AG04450 (cell line): ENCODE data around the gene TBCD. TPM values are rescaled to one million over a fixed set of nuclear protein-coding genes. Genes with fewer than 3 reads are reported as not detected.

Source experiments
- CTCF ChIA-PET: fragments of 300-600, 350-600 bp; formaldehyde crosslinking; extraction: SDS; loops from one replicate; lab custom pipeline; 2022; ENCODE audit warnings: antibody characterized with exemption, inconsistent platforms; lab: Charles Lee
- POLR2A ChIA-PET: fragments of 350-600 bp; formaldehyde crosslinking; extraction: SDS; loops from one replicate; lab custom pipeline; 2021; ENCODE audit warnings: antibody characterized with exemption, inconsistent platforms; lab: Yijun Ruan, JAX
- DNase-seq: peaks from one replicate; pipeline ENCODE4 v3.0.0-alpha.2; 2011; ENCODE audit warnings: low read depth, low spot score
- H3K27ac ChIP-seq: one replicate; pipeline ENCODE4 v1.5.1; 2012; ENCODE audit warnings: low read depth, low read length, control low read depth
- H3K27me3 ChIP-seq: one replicate; pipeline ENCODE4 v1.6.0; 2012; ENCODE audit warnings: low read length; ENCODE audit not compliant: control insufficient read depth, insufficient read depth
- H3K4me3 ChIP-seq: 2 replicates; pipeline ENCODE4 v1.5.1; 2011; ENCODE audit warnings: mild to moderate bottlenecking, low read depth, low read length, control low read depth
- H3K9me3 ChIP-seq: 2 replicates; pipeline ENCODE4 v1.5.1; 2012; ENCODE audit warnings: low read length; ENCODE audit not compliant: control insufficient read depth, insufficient read depth
- polyA plus RNA-seq: library from polyadenylated mRNA; depleted of rRNA; stranded (reverse); fragments of >200 nt; gene quantifications from 2 replicates; pipeline ENCODE4 v1.2.3, GENCODE V29; 2011
- TF ChIP-seq, protein P1 (sequence below): IDR thresholded peaks from 2 replicates; pipeline ENCODE4 v1.5.1; 2011; ENCODE audit warnings: low read depth, low read length, control low read depth, inconsistent platforms

TBCD gene
- polyA plus RNA-seq, 1 experiment = 28.5 TPM

GRCh38 chr17:82924812-82925211, 172.9 kb downstream of the TBCD start:
- Histone ChIP-seq H3K9me3 (peaks cover 19% of the 10 kb centered on the region; the same call in 1 of the 2 replicates), H3K27me3 (no peaks in the 10 kb centered on the region), H3K27ac (no peak overlapping the region), H3K4me3 (no peak overlapping the region)
- ChIA-PET CTCF (no interaction called here), POLR2A (no interaction called here)
- TF ChIP-seq, protein P1, sequence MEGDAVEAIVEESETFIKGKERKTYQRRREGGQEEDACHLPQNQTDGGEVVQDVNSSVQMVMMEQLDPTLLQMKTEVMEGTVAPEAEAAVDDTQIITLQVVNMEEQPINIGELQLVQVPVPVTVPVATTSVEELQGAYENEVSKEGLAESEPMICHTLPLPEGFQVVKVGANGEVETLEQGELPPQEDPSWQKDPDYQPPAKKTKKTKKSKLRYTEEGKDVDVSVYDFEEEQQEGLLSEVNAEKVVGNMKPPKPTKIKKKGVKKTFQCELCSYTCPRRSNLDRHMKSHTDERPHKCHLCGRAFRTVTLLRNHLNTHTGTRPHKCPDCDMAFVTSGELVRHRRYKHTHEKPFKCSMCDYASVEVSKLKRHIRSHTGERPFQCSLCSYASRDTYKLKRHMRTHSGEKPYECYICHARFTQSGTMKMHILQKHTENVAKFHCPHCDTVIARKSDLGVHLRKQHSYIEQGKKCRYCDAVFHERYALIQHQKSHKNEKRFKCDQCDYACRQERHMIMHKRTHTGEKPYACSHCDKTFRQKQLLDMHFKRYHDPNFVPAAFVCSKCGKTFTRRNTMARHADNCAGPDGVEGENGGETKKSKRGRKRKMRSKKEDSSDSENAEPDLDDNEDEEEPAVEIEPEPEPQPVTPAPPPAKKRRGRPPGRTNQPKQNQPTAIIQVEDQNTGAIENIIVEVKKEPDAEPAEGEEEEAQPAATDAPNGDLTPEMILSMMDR = no peak
- DNase-seq = no peak

GRCh38 chr17:82925336-82925735, 173.5 kb downstream of the TBCD start:
- ChIA-PET CTCF (no interaction called here), POLR2A (no interaction called here)
- no peak overlapping the region for H3K27ac ChIP-seq
- no peaks in the 10 kb centered on the region for H3K27me3 ChIP-seq
- H3K9me3 ChIP-seq = peaks cover 23% of the 10 kb centered on the region; the same call in 1 of the 2 replicates
- H3K4me3 ChIP-seq = no peak overlapping the region
- TF ChIP-seq, protein P1 = no peak
- no peak for DNase-seq

- peaks cover 31% of the 10 kb centered on the region; the same call in 1 of the 2 replicates for H3K9me3 ChIP-seq
- TF ChIP-seq, protein P1 = no peak
- H3K27ac ChIP-seq = no peak overlapping the region
- CTCF ChIA-PET = no interaction called here
- no peak for DNase-seq
- POLR2A ChIA-PET = no interaction called here
- H3K27me3 ChIP-seq = no peaks in the 10 kb centered on the region
- H3K4me3 ChIP-seq = no peak overlapping the region
Observed at GRCh38 chr17:82926081-82926480, 174.2 kb downstream of the TBCD start.

DNA sequence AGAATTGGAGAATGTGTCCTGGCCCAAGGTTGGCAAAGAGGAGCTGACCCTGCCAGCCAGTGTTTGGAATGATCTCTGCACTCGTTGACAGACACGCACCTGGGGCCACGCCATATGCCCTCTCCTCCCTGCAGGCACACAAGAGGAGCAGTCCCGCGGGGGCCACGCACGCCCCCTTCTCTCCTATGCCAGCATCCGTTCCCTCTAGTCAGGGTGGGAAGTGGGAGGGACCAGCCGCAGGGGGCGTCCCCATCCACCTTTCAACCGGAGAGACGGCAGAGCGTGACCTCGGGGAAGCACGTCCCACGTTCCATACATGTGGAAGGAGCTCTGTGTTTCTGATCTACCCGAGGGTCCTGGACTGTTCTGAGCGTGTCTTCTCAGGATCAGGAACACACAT, 174.9 kb downstream of the TBCD start:
- Histone ChIP-seq H3K9me3 (peaks cover 35% of the 10 kb centered on the region; the same call in 1 of the 2 replicates), H3K27me3 (no peaks in the 10 kb centered on the region), H3K4me3 (no peak overlapping the region), H3K27ac (no peak overlapping the region)
- CTCF ChIA-PET = interaction anchor here (0.7 kb wide), 1 partner anchor 145 kb away, joined by 3 read pairs; no protein-coding TSS in a partner anchor
- no peak for DNase-seq
- TF ChIP-seq, protein P1 = no peak
- POLR2A ChIA-PET = no interaction called here

DNA sequence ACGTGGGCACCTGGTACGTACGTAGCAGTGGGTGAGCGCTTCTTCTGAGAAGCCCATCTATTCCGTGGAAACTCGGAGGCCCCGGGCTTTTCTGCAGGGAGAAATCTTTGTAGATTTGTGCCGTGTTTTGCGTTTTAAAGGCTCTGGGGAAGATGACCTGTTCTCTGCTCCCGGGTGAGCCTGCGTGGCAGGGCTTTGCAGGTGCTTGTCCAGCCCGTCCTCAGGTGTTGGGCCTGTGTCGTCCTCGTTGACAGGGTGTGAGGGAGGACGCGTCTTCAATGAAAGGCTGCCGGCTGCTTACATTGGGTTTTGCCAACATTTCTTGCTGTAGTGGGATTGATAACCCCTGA, 175.4 kb downstream of the TBCD start:
- POLR2A ChIA-PET = no interaction called here

More for the DNA sequence above, 175.4 kb downstream of the TBCD start:
- no peak overlapping the region for H3K27ac ChIP-seq
- no peaks in the 10 kb centered on the region for H3K27me3 ChIP-seq
- no peak for DNase-seq
- TF ChIP-seq, protein P1 = no peak
- CTCF ChIA-PET = no interaction called here
- H3K4me3 ChIP-seq = no peak overlapping the region
- peaks cover 35% of the 10 kb centered on the region; the same call in 1 of the 2 replicates for H3K9me3 ChIP-seq
